ENCODE measurements around the gene KATNAL2.

DNA sequence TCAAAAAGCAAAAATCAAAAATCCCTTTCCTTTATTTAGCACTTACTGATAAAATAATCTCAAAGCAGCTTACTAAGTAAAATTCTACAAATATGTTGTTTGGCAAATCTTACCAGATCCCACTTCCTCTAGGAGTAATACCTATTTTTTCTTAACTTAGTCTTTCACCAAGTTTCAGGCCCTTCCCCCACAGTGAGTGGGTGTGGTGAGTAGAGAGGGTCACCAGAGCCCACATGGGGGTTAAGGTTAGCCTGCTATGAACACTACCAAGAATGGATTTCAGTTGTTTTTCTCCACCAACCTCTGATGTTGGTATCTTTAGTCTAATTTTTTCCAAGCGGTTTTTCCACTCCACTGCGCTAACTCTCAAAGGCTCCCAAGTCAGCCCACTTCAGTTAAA is 23.3 kb upstream of the KATNAL2 start:
- TF ChIP-seq, protein P1, sequence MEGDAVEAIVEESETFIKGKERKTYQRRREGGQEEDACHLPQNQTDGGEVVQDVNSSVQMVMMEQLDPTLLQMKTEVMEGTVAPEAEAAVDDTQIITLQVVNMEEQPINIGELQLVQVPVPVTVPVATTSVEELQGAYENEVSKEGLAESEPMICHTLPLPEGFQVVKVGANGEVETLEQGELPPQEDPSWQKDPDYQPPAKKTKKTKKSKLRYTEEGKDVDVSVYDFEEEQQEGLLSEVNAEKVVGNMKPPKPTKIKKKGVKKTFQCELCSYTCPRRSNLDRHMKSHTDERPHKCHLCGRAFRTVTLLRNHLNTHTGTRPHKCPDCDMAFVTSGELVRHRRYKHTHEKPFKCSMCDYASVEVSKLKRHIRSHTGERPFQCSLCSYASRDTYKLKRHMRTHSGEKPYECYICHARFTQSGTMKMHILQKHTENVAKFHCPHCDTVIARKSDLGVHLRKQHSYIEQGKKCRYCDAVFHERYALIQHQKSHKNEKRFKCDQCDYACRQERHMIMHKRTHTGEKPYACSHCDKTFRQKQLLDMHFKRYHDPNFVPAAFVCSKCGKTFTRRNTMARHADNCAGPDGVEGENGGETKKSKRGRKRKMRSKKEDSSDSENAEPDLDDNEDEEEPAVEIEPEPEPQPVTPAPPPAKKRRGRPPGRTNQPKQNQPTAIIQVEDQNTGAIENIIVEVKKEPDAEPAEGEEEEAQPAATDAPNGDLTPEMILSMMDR (IDR thresholded peaks at IDR 0.05) = no peak
- no peak for TF ChIP-seq POLR2A (IDR thresholded peaks at IDR 0.05)
